ENCODE measurements around the gene ELMO1. TPM values are rescaled to one million over a fixed set of nuclear protein-coding genes. Genes with fewer than 3 reads are reported as not detected.

The ELMO1 gene
- total RNA-seq, 1 donor from 2014 or later: 132 TPM

- H3K27me3 Mint-ChIP-seq: no peaks in the 10 kb centered on the region
- peaks cover 81% of the 10 kb centered on the region for H3K36me3 Mint-ChIP-seq (ENCODE audit: low read depth)
- no peak for ATAC-seq (ENCODE audit: low read depth)
- no peak overlapping the region for H3K4me3 Mint-ChIP-seq
- no peak overlapping the region for H3K27ac Mint-ChIP-seq
- no peak for DNase-seq
- ChIA-PET CTCF (no interaction called here), POLR2A (no interaction called here)
- no peaks in the 10 kb centered on the region for H3K4me1 Mint-ChIP-seq
- TF ChIP-seq CTCF (IDR thresholded peaks at IDR 0.05): no peak
- intact Hi-C loops (cut with micrococcal nuclease): no loop called here
- H3K9me3 Mint-ChIP-seq: no peaks in the 10 kb centered on the region
Measured at GRCh38 chr7:37225285-37225969, 223.2 kb downstream of the ELMO1 start.

GRCh38 chr7:37224746-37225145, 223.9 kb downstream of the ELMO1 start:
- no peak for DNase-seq
- ChIA-PET CTCF (interaction anchor here (1.0 kb wide), 1 partner anchor 10 kb away, joined by 4 read pairs; no protein-coding TSS in a partner anchor), POLR2A (no interaction called here)
- no peaks in the 10 kb centered on the region for H3K9me3 Mint-ChIP-seq
- ATAC-seq (ENCODE audit: low read depth): no peak
- intact Hi-C loops (cut with micrococcal nuclease): no loop called here
- H3K4me1 Mint-ChIP-seq: no peaks in the 10 kb centered on the region
- TF ChIP-seq CTCF (IDR thresholded peaks at IDR 0.05): no peak
- no peaks in the 10 kb centered on the region for H3K27me3 Mint-ChIP-seq
- H3K36me3 Mint-ChIP-seq (ENCODE audit: low read depth): peaks cover 80% of the 10 kb centered on the region
- H3K4me3 Mint-ChIP-seq: no peak overlapping the region
- no peak overlapping the region for H3K27ac Mint-ChIP-seq

- no peak overlapping the region for H3K27ac Mint-ChIP-seq
- intact Hi-C loops (cut with micrococcal nuclease): no loop called here
- ChIA-PET POLR2A (no interaction called here), CTCF (interaction anchor here (1.0 kb wide), 1 partner anchor 14 kb away, joined by 3 read pairs; no protein-coding TSS in a partner anchor)
- no peaks in the 10 kb centered on the region for H3K4me1 Mint-ChIP-seq
- DNase-seq (no peak), ATAC-seq (ENCODE audit: low read depth) (no peak)
- no peak overlapping the region for H3K4me3 Mint-ChIP-seq
- no peak for TF ChIP-seq CTCF (IDR thresholded peaks at IDR 0.05)
- peaks cover 77% of the 10 kb centered on the region for H3K36me3 Mint-ChIP-seq (ENCODE audit: low read depth)
- H3K9me3 Mint-ChIP-seq: no peaks in the 10 kb centered on the region
- H3K27me3 Mint-ChIP-seq: no peaks in the 10 kb centered on the region
Measured at GRCh38 chr7:37220664-37221063, 228.0 kb downstream of the ELMO1 start.

- ChIA-PET CTCF (no interaction called here), POLR2A (no interaction called here)
- Mint-ChIP-seq H3K36me3 (ENCODE audit: low read depth) (peaks cover 73% of the 10 kb centered on the region), H3K4me3 (no peak overlapping the region), H3K27me3 (no peaks in the 10 kb centered on the region), H3K9me3 (no peaks in the 10 kb centered on the region), H3K4me1 (no peaks in the 10 kb centered on the region), H3K27ac (no peak overlapping the region)
- no peak for TF ChIP-seq CTCF (IDR thresholded peaks at IDR 0.05)
- no peak for DNase-seq
- ATAC-seq (ENCODE audit: low read depth): no peak
- intact Hi-C loops (cut with micrococcal nuclease): no loop called here
Measured at GRCh38 chr7:37218956-37219355, 229.7 kb downstream of the ELMO1 start.

GRCh38 chr7:37216923-37217322, 231.7 kb downstream of the ELMO1 start:
- H3K36me3 Mint-ChIP-seq (ENCODE audit: low read depth): peaks cover 73% of the 10 kb centered on the region
- ATAC-seq (ENCODE audit: low read depth) (no peak), DNase-seq (no peak)
- ChIA-PET CTCF (interaction anchor here (1.2 to 1.4 kb wide), 2 partner anchors 16 to 137 kb away, joined by 3 to 7 read pairs; no protein-coding TSS in a partner anchor), POLR2A (no interaction called here)
- no peaks in the 10 kb centered on the region for H3K27me3 Mint-ChIP-seq
- no peak for TF ChIP-seq CTCF (IDR thresholded peaks at IDR 0.05)
- no peak overlapping the region for H3K4me3 Mint-ChIP-seq
- intact Hi-C loops (cut with micrococcal nuclease): no loop called here
- H3K27ac Mint-ChIP-seq: no peak overlapping the region
- H3K9me3 Mint-ChIP-seq: no peaks in the 10 kb centered on the region
- H3K4me1 Mint-ChIP-seq: peaks cover 4% of the 10 kb centered on the region

All from activated B cell treated with CpG ODN at 0.5 μM for 24 hours (primary cell).